Measurements from ENCODE around the gene SLCO2A1.

SLCO2A1 gene

DNA sequence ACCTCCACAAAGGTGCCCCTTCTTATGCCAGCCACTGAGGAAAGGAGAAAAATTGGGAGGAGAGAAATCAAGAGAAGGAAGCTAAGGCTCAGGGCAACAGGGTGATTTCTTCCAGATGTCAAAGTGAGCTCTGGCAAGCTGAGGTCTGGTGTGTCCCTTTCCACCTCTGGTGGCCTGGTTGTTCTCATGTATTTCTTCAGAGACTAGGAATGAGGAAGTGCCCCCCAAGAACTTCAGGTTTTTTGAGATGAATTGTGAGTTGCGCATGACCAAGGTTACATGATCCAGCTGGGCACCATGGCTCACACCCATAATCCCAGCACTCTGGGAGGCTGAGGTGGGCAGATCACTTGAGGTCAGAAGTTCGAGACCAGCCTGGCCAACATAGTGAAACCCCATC lies 139.7 kb downstream of the SLCO2A1 start:
- no peak overlapping the region for H2AFZ ChIP-seq (ENCODE audit: low read depth, low read length, severe bottlenecking)
- H3F3A ChIP-seq (ENCODE audit: insufficient read depth): no peaks in the 10 kb centered on the region
- H3K9ac ChIP-seq (ENCODE audit: low read length): no peak overlapping the region
- no peak overlapping the region for H3K27ac ChIP-seq (ENCODE audit: low read depth, low read length)
- H3K4me2 ChIP-seq (ENCODE audit: low read depth, low read length, poor library complexity, severe bottlenecking): no peak overlapping the region
- H3K27me3 ChIP-seq (ENCODE audit: low read length): no peaks in the 10 kb centered on the region
- no peaks in the 10 kb centered on the region for H3K9me2 ChIP-seq (replicated peaks; ENCODE audit: insufficient read depth, low read length)
- no peaks in the 10 kb centered on the region for H4K20me1 ChIP-seq (ENCODE audit: low read depth, low read length)
- no peak overlapping the region for H3K4me3 ChIP-seq (ENCODE audit: insufficient read depth, low read length, poor library complexity, severe bottlenecking)
- H3K9me3 ChIP-seq (ENCODE audit: insufficient read depth, low read length): no peaks in the 10 kb centered on the region
- no peaks in the 10 kb centered on the region for H3K79me2 ChIP-seq (ENCODE audit: insufficient read depth, low read length)
- H3K36me3 ChIP-seq (ENCODE audit: low read length): no peaks in the 10 kb centered on the region
- TF ChIP-seq, protein P1, sequence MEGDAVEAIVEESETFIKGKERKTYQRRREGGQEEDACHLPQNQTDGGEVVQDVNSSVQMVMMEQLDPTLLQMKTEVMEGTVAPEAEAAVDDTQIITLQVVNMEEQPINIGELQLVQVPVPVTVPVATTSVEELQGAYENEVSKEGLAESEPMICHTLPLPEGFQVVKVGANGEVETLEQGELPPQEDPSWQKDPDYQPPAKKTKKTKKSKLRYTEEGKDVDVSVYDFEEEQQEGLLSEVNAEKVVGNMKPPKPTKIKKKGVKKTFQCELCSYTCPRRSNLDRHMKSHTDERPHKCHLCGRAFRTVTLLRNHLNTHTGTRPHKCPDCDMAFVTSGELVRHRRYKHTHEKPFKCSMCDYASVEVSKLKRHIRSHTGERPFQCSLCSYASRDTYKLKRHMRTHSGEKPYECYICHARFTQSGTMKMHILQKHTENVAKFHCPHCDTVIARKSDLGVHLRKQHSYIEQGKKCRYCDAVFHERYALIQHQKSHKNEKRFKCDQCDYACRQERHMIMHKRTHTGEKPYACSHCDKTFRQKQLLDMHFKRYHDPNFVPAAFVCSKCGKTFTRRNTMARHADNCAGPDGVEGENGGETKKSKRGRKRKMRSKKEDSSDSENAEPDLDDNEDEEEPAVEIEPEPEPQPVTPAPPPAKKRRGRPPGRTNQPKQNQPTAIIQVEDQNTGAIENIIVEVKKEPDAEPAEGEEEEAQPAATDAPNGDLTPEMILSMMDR (IDR thresholded peaks at IDR 0.05; ENCODE audit: insufficient read depth, low read length, poor library complexity, severe bottlenecking): no peak
- TF ChIP-seq EZH2phosphoT487 (conservative IDR thresholded peaks at IDR 0.05; ENCODE audit: low read length): no peak

DNA sequence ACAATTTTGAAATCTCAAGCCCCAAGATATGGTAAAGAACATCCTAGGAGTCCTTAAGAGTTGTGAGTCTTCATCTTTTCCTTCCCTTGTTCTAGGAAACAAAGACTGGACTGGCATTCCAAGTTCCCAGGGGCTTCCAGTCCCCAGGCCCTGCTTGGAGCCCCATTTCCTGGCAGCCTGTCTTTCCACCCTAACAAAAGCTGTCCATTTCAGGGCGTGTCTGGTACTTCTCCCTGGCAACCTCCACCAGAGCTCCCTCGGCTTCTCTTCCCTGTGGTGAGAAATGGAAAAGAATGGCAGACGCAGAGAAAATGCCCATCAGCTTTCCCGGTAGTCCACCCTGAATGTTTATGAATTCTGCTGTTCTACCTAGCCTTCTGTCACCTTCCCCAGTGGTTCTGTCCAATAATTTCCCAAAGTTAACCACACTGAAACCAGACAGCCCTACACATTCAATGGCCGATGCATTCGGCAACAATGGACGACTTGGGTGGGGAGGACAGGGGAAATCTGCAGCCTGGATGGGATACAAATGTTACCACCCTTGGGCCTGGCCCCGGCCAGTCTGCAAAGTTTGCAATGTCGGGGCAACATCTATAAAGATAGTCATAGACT lies 140.9 kb downstream of the SLCO2A1 start:
- Histone ChIP-seq H2AFZ (ENCODE audit: low read depth, low read length, severe bottlenecking) (no peak overlapping the region), H3K4me3 (ENCODE audit: insufficient read depth, low read length, poor library complexity, severe bottlenecking) (no peak overlapping the region), H3K9me3 (ENCODE audit: insufficient read depth, low read length) (no peaks in the 10 kb centered on the region), H3F3A (ENCODE audit: insufficient read depth) (no peaks in the 10 kb centered on the region), H3K36me3 (ENCODE audit: low read length) (no peaks in the 10 kb centered on the region), H4K20me1 (ENCODE audit: low read depth, low read length) (no peaks in the 10 kb centered on the region), H3K4me2 (ENCODE audit: low read depth, low read length, poor library complexity, severe bottlenecking) (no peak overlapping the region), H3K27ac (ENCODE audit: low read depth, low read length) (no peak overlapping the region), H3K27me3 (ENCODE audit: low read length) (no peaks in the 10 kb centered on the region), H3K79me2 (ENCODE audit: insufficient read depth, low read length) (no peaks in the 10 kb centered on the region), H3K9ac (ENCODE audit: low read length) (no peak overlapping the region), H3K9me2 (replicated peaks; ENCODE audit: insufficient read depth, low read length) (no peaks in the 10 kb centered on the region)
- TF ChIP-seq, protein P1 (IDR thresholded peaks at IDR 0.05; ENCODE audit: insufficient read depth, low read length, poor library complexity, severe bottlenecking): no peak
- no peak for TF ChIP-seq EZH2phosphoT487 (conservative IDR thresholded peaks at IDR 0.05; ENCODE audit: low read length)

DNA sequence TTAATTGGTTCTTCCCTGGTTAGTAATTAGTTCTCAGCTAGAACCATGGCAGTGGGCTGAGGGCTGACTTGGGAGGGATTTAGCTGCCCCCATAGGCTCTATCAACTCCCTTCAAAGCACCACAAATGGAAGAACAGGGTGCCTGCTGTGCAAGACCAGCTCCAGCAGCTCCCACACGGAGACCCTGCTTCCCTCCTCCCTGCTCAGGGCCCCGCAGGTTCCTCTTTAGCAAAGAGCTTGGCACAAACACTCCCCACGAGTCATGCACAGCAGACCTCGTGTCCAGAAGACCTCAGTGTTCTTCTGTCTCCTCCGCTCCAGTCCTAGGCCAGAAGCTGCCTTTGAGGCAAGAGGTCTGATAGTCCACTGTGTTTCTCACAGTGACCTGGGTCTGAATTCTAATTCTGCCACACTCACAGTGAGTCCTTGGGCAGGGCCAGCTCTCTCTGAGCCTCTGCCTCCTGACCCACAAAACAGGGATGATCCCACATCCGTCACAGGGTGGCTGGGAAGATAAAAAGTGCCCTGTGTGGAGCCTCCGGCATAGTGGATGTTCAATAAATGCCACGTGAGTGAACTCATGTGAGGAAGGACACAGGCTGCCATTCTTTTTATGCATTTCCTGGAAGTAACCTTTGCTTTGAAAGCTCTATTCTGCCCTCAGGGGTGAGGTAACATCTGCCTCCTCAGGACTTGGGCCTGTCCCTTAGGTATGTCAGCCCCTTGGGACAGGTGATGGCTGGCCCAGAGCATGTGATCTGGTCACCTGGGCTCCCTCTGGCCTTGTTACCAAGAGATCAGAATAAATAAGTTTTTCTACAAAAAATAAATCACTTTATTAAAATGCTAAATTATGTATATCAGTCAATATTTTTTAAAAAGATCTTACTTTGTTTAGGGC lies 141.7 kb downstream of the SLCO2A1 start:
- Histone ChIP-seq H4K20me1 (ENCODE audit: low read depth, low read length) (no peaks in the 10 kb centered on the region), H3F3A (ENCODE audit: insufficient read depth) (no peaks in the 10 kb centered on the region), H3K9ac (ENCODE audit: low read length) (no peak overlapping the region), H3K9me2 (replicated peaks; ENCODE audit: insufficient read depth, low read length) (no peaks in the 10 kb centered on the region), H3K27me3 (ENCODE audit: low read length) (no peaks in the 10 kb centered on the region), H2AFZ (ENCODE audit: low read depth, low read length, severe bottlenecking) (no peak overlapping the region), H3K4me3 (ENCODE audit: insufficient read depth, low read length, poor library complexity, severe bottlenecking) (no peak overlapping the region), H3K9me3 (ENCODE audit: insufficient read depth, low read length) (no peaks in the 10 kb centered on the region), H3K27ac (ENCODE audit: low read depth, low read length) (no peak overlapping the region), H3K4me2 (ENCODE audit: low read depth, low read length, poor library complexity, severe bottlenecking) (no peak overlapping the region), H3K79me2 (ENCODE audit: insufficient read depth, low read length) (no peaks in the 10 kb centered on the region), H3K36me3 (ENCODE audit: low read length) (no peaks in the 10 kb centered on the region)
- TF ChIP-seq, protein P1 (IDR thresholded peaks at IDR 0.05; ENCODE audit: insufficient read depth, low read length, poor library complexity, severe bottlenecking): no peak
- TF ChIP-seq EZH2phosphoT487 (conservative IDR thresholded peaks at IDR 0.05; ENCODE audit: low read length): no peak

Measured in SU-DHL-6 (cell line).